Naive thymus-derived CD8-positive, alpha-beta T cell (primary cell): ENCODE results near the gene DUSP1. TPM values are rescaled to one million over a fixed set of nuclear protein-coding genes. Genes with fewer than 3 reads are reported as not detected.

Source experiments
- ATAC-seq, 2 donors: fragments of 150-1000 bp; cut with Tn5 transposase in 1 of 2; sonication (Bioruptor Pico), chemical (Tn5 transposase) in 1 of 2; 1 replicate in 1 of 2; 2 replicates in 1 of 2; pipeline ENCODE4 v1.10.0; 2021; ENCODE audit warnings: mild to moderate bottlenecking in 2 of 2, moderate library complexity in 2 of 2
- POLR2A ChIA-PET: fragments of 350-600 bp; sonication (Branson Sonifier 250); formaldehyde crosslinking; loops from one replicate; lab custom pipeline; 2021; ENCODE audit warnings: antibody characterized with exemption; lab: Charles Lee
- DNase-seq, 10 donors: peaks; one replicate each; pipeline versions ENCODE4 v3.0.0 to v3.0.0-alpha.2; 2020 to 2022
- H3K27ac Mint-ChIP-seq, 10 donors: one replicate each; pipeline ENCODE4 v1.8.0; 2020 to 2022; ENCODE audit warnings: mild to moderate bottlenecking in 10 of 10, mixed read lengths in 10 of 10, moderate library complexity in 4 of 10, inconsistent platforms in 1 of 10
- H3K27me3 Mint-ChIP-seq, 5 donors: one replicate each; pipeline ENCODE4 v1.8.0; 2021 to 2022; ENCODE audit warnings: mixed read lengths in 5 of 5
- H3K36me3 Mint-ChIP-seq, 3 donors: one replicate each; pipeline ENCODE4 v1.8.0; 2020 to 2022; ENCODE audit warnings: mixed read lengths in 3 of 3, mild to moderate bottlenecking in 2 of 3, inconsistent platforms in 1 of 3
- H3K4me1 Mint-ChIP-seq, 4 donors: one replicate each; pipeline ENCODE4 v1.8.0; 2021 to 2022; ENCODE audit warnings: mixed read lengths in 4 of 4
- H3K4me3 Mint-ChIP-seq, 10 donors: one replicate each; pipeline ENCODE4 v1.8.0; 2020 to 2022; ENCODE audit warnings: mild to moderate bottlenecking in 10 of 10, mixed read lengths in 10 of 10, moderate library complexity in 6 of 10, inconsistent platforms in 1 of 10
- H3K9me3 Mint-ChIP-seq, 9 donors: one replicate each; pipeline ENCODE4 v1.8.0; 2020 to 2022; ENCODE audit warnings: mixed read lengths in 9 of 9, mild to moderate bottlenecking in 3 of 9, inconsistent platforms in 1 of 9, moderate library complexity in 1 of 9
- polyA plus RNA-seq, 3 donors: library from polyadenylated mRNA; unstranded; fragments of 300-500 nt; fragmentation: Illumina TruSeq; gene quantifications; one replicate each; pipeline ENCODE4 v1.2.3, GENCODE V29; 2021
- total RNA-seq, 8 experiments: library from RNA in 2 of 8; stranded (reverse) in 2 of 8; gene quantifications; one replicate each; pipeline ENCODE4 v1.2.3 and lab custom pipeline; 2021 to 2026

The DUSP1 gene
- total and polyA plus RNA-seq, 5 experiments from 2014 or later: 23.5 to 660 (median 102) TPM

GRCh38 chr5:172753101-172753500, 17.9 kb downstream of the DUSP1 start:
- peaks cover 4 to 12% (median 6%) of the 10 kb centered on the region in 4 donors for H3K4me1 Mint-ChIP-seq
- POLR2A ChIA-PET: no interaction called here

GRCh38 chr5:172751761-172752510, 19.1 kb downstream of the DUSP1 start:
- Mint-ChIP-seq H3K27ac (peak overlapping the region in 3 of 10 donors; percentile 35 to 63 (median 61)), H3K27me3 (peaks cover 0 to 4% (median 0%) of the 10 kb centered on the region in 5 donors), H3K4me3 (no peak overlapping the region), H3K36me3 (peaks cover 0 to 5% (median 4%) of the 10 kb centered on the region in 3 donors), H3K4me1 (peaks cover 4 to 12% (median 6%) of the 10 kb centered on the region in 4 donors), H3K9me3 (peaks cover 0 to 6% (median 0%) of the 10 kb centered on the region in 9 donors)
- ATAC-seq (no peak), DNase-seq (no peak)
- POLR2A ChIA-PET: interaction anchor here (1.1 kb wide), 1 partner anchor 19 kb away, joined by 3 read pairs; the partner anchor contains the start of gene DUSP1

More at GRCh38 chr5:172753101-172753500, 17.9 kb downstream of the DUSP1 start:
- ATAC-seq (no peak), DNase-seq (no peak)
- Mint-ChIP-seq H3K27me3 (peaks cover 0 to 4% (median 0%) of the 10 kb centered on the region in 5 donors), H3K9me3 (no peaks in the 10 kb centered on the region), H3K36me3 (no peaks in the 10 kb centered on the region), H3K4me3 (no peak overlapping the region), H3K27ac (no peak overlapping the region)

DNA sequence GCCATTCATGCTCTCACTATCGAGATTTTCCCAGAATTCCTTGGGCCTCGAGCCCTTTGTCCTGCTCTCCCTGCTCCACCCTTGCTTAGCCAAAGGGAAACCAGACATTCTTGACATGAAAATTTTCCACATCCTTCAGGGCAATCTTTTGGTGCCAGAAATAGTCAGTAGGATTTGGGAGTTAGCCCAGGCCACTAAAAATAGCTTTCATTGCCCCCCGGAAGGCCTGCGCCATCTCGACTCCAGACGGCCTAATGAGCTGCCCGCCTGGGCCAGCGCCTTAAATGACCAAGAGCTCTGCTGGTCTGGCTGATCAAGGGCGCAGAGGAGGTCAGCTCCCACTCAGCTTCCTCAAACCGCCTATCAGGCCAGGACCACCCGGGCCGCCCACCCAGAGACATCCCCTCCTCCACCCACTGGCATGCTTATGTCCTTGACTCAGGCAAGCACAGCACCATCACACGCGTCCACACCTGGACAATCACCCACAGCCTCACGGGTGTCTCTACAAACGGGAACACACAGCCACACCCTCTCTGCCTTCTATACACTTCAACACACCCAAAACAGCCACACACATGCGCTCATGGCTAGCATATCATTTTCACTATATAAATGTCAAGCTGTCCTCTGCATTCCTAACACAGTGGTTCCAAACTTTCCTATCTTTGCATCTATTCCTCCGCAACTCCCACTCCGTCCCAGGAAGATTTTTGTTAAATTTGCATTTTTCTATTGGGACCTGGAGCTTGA, 20.9 kb downstream of the DUSP1 start:
- no peak overlapping the region for H3K4me3 Mint-ChIP-seq
- ATAC-seq: no peak
- DNase-seq: no peak
- peaks cover 0 to 6% (median 0%) of the 10 kb centered on the region in 9 donors for H3K9me3 Mint-ChIP-seq
- H3K27me3 Mint-ChIP-seq: peaks cover 0 to 4% (median 0%) of the 10 kb centered on the region in 5 donors
- POLR2A ChIA-PET: interaction anchor here (0.6 kb wide), 1 partner anchor 1375 kb away, joined by 3 read pairs; no protein-coding TSS in a partner anchor
- H3K4me1 Mint-ChIP-seq: peaks cover 4 to 12% (median 7%) of the 10 kb centered on the region in 4 donors
- H3K27ac Mint-ChIP-seq: peak overlapping the region in 2 of 10 donors; percentile 42 to 78
- peaks cover 0 to 5% (median 4%) of the 10 kb centered on the region in 3 donors for H3K36me3 Mint-ChIP-seq

DNA sequence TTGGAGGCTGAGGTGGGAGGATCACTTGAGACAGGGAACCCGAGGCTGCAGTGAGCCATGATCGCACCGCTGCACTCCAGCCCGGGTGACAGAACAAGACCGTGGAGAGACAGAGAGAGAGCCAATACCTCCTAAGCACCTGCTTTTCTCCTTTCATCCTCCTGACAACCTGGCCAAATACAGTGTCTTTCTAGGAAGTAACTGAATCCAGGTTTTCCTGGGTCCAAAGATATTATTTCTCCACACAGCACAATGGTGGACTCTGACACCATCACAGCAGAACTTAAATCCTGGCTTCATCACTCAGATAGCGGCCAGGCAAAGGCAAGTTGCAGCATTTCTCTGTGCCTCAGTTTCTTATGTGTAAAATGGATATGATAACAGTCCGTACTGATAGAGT, 21.9 kb downstream of the DUSP1 start:
- DNase-seq: no peak
- Mint-ChIP-seq H3K27me3 (peaks cover 0 to 8% (median 0%) of the 10 kb centered on the region in 5 donors), H3K27ac (no peak overlapping the region), H3K4me3 (no peak overlapping the region), H3K4me1 (peaks cover 5 to 18% (median 11%) of the 10 kb centered on the region in 4 donors), H3K36me3 (peaks cover 0 to 5% (median 4%) of the 10 kb centered on the region in 3 donors), H3K9me3 (peaks cover 0 to 6% (median 0%) of the 10 kb centered on the region in 9 donors)
- no peak for ATAC-seq
- POLR2A ChIA-PET: interaction anchor here (0.6 kb wide), 1 partner anchor 210 kb away, joined by 3 read pairs; the partner anchor contains the start of gene RPL26L1

- no peak for ATAC-seq
- POLR2A ChIA-PET: no interaction called here
- H3K27ac Mint-ChIP-seq: no peak overlapping the region
- DNase-seq: no peak
- no peak overlapping the region for H3K4me3 Mint-ChIP-seq
- peaks cover 0 to 8% (median 0%) of the 10 kb centered on the region in 5 donors for H3K27me3 Mint-ChIP-seq
- H3K9me3 Mint-ChIP-seq: peaks cover 0 to 6% (median 0%) of the 10 kb centered on the region in 9 donors
- H3K4me1 Mint-ChIP-seq: peaks cover 5 to 20% (median 12%) of the 10 kb centered on the region in 4 donors
- peaks cover 0 to 5% (median 4%) of the 10 kb centered on the region in 3 donors for H3K36me3 Mint-ChIP-seq
These were observed 22.6 kb downstream of the DUSP1 start for GRCh38 chr5:172748341-172748843.

GRCh38 chr5:172747471-172747870, 23.5 kb downstream of the DUSP1 start:
- DNase-seq (no peak), ATAC-seq (no peak)
- H3K4me1 Mint-ChIP-seq: peaks cover 5 to 24% (median 12%) of the 10 kb centered on the region in 4 donors
- peaks cover 0 to 5% (median 4%) of the 10 kb centered on the region in 3 donors for H3K36me3 Mint-ChIP-seq
- H3K4me3 Mint-ChIP-seq: no peak overlapping the region
- peaks cover 0 to 6% (median 0%) of the 10 kb centered on the region in 9 donors for H3K9me3 Mint-ChIP-seq
- H3K27ac Mint-ChIP-seq: no peak overlapping the region
- POLR2A ChIA-PET: no interaction called here
- peaks cover 0 to 8% (median 0%) of the 10 kb centered on the region in 5 donors for H3K27me3 Mint-ChIP-seq

DNA sequence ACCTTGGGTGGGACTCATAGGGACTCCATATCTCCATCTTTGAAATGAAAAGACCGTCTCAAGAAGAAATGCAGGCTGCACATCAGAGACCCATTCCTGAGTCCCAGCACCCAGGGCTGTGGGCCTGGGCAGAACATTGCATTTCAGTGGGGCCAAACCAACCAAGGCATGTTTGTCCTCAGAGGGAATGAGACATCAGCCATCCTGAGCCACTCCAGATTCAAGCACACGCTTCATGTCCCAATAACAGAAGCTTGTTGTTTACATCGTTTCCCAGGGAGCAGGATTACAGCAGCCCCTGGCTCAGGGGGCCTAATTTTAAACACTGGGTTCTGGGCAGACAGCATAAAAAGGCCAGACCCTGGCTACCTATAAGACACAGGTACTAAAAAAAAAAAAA, 24.3 kb downstream of the DUSP1 start:
- peaks cover 0 to 5% (median 4%) of the 10 kb centered on the region in 3 donors for H3K36me3 Mint-ChIP-seq
- H3K27ac Mint-ChIP-seq: peak overlapping the region in 1 of 10 donors; percentile 41
- POLR2A ChIA-PET: no interaction called here
- H3K9me3 Mint-ChIP-seq: peaks cover 0 to 6% (median 0%) of the 10 kb centered on the region in 9 donors
- H3K4me3 Mint-ChIP-seq: no peak overlapping the region
- no peak for DNase-seq
- peaks cover 0 to 8% (median 0%) of the 10 kb centered on the region in 5 donors for H3K27me3 Mint-ChIP-seq
- ATAC-seq: no peak
- H3K4me1 Mint-ChIP-seq: peaks cover 6 to 27% (median 12%) of the 10 kb centered on the region in 4 donors

- DNase-seq: no peak
- Mint-ChIP-seq H3K4me3 (no peak overlapping the region), H3K27me3 (peaks cover 0 to 8% (median 0%) of the 10 kb centered on the region in 5 donors), H3K36me3 (peaks cover 0 to 5% (median 4%) of the 10 kb centered on the region in 3 donors), H3K4me1 (peaks cover 3 to 26% (median 9%) of the 10 kb centered on the region in 4 donors), H3K9me3 (peaks cover 0 to 6% (median 0%) of the 10 kb centered on the region in 9 donors), H3K27ac (peak overlapping the region in 2 of 10 donors; percentile 24 to 50)
- no peak for ATAC-seq
- POLR2A ChIA-PET: no interaction called here
These were observed 25.2 kb downstream of the DUSP1 start for GRCh38 chr5:172745838-172746237.

- Mint-ChIP-seq H3K4me1 (peaks cover 1 to 25% (median 7%) of the 10 kb centered on the region in 4 donors), H3K4me3 (no peak overlapping the region), H3K9me3 (peaks cover 0 to 6% (median 0%) of the 10 kb centered on the region in 9 donors), H3K36me3 (peaks cover 0 to 5% (median 4%) of the 10 kb centered on the region in 3 donors), H3K27ac (no peak overlapping the region), H3K27me3 (peaks cover 0 to 7% (median 0%) of the 10 kb centered on the region in 5 donors)
- DNase-seq (no peak), ATAC-seq (no peak)
- POLR2A ChIA-PET: no interaction called here
These were observed 25.6 kb downstream of the DUSP1 start for GRCh38 chr5:172745406-172745805.

DNA sequence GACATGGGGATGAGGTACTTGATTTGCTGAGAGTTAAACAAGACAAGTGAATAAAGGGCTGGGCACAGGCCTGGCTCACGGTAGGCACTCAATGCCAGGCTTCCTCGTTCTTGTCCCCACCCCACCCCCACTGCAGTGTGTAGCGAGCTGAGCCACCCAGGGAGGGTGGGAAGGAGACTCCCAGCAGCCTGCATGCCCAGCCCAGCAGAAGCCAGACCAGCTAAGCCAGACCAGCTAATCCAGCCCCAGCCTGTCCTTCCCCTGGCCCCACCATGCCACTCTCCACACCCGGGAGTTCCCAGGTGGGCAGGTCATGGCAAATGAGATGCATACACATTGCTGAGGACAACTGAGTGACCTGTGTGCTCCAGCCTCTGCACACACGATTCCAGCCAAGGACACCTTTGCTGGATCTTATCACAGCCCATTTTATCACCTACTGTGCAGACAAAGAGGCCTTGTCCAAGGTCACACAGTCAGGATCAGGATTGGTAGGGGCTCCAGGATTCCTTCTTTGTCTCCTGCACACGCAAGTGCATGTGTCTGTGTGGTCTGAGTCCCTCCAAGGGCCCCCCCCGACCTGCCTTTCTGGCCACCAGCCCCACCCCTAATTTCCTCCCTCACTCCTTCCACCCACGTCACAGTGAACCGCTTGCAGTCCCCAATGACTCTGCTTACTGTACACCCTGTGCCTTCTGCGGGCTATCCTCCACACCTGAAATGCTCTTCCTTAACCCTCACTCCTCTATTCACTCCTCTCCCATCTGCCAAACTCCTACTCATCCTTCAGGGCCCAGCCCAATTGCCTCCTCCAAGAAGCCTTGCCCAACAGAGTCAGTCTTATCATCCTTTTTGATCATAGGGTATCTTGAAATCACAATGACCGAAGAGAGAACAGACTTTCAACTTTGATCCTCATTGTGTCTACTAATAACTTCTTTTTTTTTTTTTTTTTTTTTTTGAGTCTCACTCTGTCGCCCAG, 26.6 kb downstream of the DUSP1 start:
- ATAC-seq (no peak), DNase-seq (no peak)
- Mint-ChIP-seq H3K27ac (peak overlapping the region in 3 of 10 donors; percentile 64 to 74 (median 65)), H3K27me3 (peaks cover 0 to 6% (median 0%) of the 10 kb centered on the region in 5 donors), H3K36me3 (peaks cover 0 to 5% (median 4%) of the 10 kb centered on the region in 3 donors), H3K4me1 (peaks cover 1 to 27% (median 6%) of the 10 kb centered on the region in 4 donors), H3K9me3 (peaks cover 0 to 6% (median 0%) of the 10 kb centered on the region in 9 donors), H3K4me3 (no peak overlapping the region)
- POLR2A ChIA-PET: no interaction called here
